ENCODE results near the gene SOHLH1.

SOHLH1 gene

GRCh38 chr9:135699440-135699839 lies at the start of gene SOHLH1:
Gene SOHLH1, minus strand, starts transcription at chr9:135699481. Its CDS starts 14 bp downstream, at chr9:135699467.
- no peaks in the 10 kb centered on the region for H3K36me3 ChIP-seq (ENCODE audit: control insufficient read depth in 1 of 2, insufficient read depth in 2 of 2, low read length in 2 of 2)
- no peaks in the 10 kb centered on the region for H3K9me3 ChIP-seq (ENCODE audit: control insufficient read depth in 1 of 2, low read length in 2 of 2)
- H3K4me3 ChIP-seq (ENCODE audit: low read depth in 1 of 2, low read length in 2 of 2): no peak within 1 kb of the TSS
- H3K27me3 ChIP-seq (ENCODE audit: low read depth, low read length): peaks cover 5% of the 10 kb centered on the region
- peaks cover 0 to 10% of the 10 kb centered on the region in 2 donors for H3K4me1 ChIP-seq (ENCODE audit: control insufficient read depth in 1 of 2, insufficient read depth in 2 of 2, low read length in 2 of 2)
- no peak within 1 kb of the TSS for H3K27ac ChIP-seq (ENCODE audit: low read length)

- no peaks in the 10 kb centered on the region for H3K4me1 ChIP-seq (ENCODE audit: control insufficient read depth in 1 of 2, insufficient read depth in 2 of 2, low read length in 2 of 2)
- no peaks in the 10 kb centered on the region for H3K9me3 ChIP-seq (ENCODE audit: control insufficient read depth in 1 of 2, low read length in 2 of 2)
- no peak overlapping the region for H3K27ac ChIP-seq (ENCODE audit: low read length)
- no peaks in the 10 kb centered on the region for H3K27me3 ChIP-seq (ENCODE audit: low read depth, low read length)
- no peaks in the 10 kb centered on the region for H3K36me3 ChIP-seq (ENCODE audit: control insufficient read depth in 1 of 2, insufficient read depth in 2 of 2, low read length in 2 of 2)
- H3K4me3 ChIP-seq (ENCODE audit: low read depth in 1 of 2, low read length in 2 of 2): no peak overlapping the region
These were observed 49.4 kb upstream of the SOHLH1 start for GRCh38 chr9:135748676-135749075.

GRCh38 chr9:135747311-135747710 lies 48.0 kb upstream of the SOHLH1 start:
- H3K27ac ChIP-seq (ENCODE audit: low read length): no peak overlapping the region
- H3K27me3 ChIP-seq (ENCODE audit: low read depth, low read length): no peaks in the 10 kb centered on the region

GRCh38 chr9:135746565-135746964 lies 47.3 kb upstream of the SOHLH1 start:
- Histone ChIP-seq H3K4me3 (ENCODE audit: low read depth in 1 of 2, low read length in 2 of 2) (no peak overlapping the region), H3K27ac (ENCODE audit: low read length) (no peak overlapping the region), H3K27me3 (ENCODE audit: low read depth, low read length) (no peaks in the 10 kb centered on the region), H3K9me3 (ENCODE audit: control insufficient read depth in 1 of 2, low read length in 2 of 2) (no peaks in the 10 kb centered on the region), H3K4me1 (ENCODE audit: control insufficient read depth in 1 of 2, insufficient read depth in 2 of 2, low read length in 2 of 2) (no peaks in the 10 kb centered on the region), H3K36me3 (ENCODE audit: control insufficient read depth in 1 of 2, insufficient read depth in 2 of 2, low read length in 2 of 2) (no peaks in the 10 kb centered on the region)

More at GRCh38 chr9:135747311-135747710, 48.0 kb upstream of the SOHLH1 start:
- H3K4me1 ChIP-seq (ENCODE audit: control insufficient read depth in 1 of 2, insufficient read depth in 2 of 2, low read length in 2 of 2): no peaks in the 10 kb centered on the region
- no peaks in the 10 kb centered on the region for H3K36me3 ChIP-seq (ENCODE audit: control insufficient read depth in 1 of 2, insufficient read depth in 2 of 2, low read length in 2 of 2)
- no peaks in the 10 kb centered on the region for H3K9me3 ChIP-seq (ENCODE audit: control insufficient read depth in 1 of 2, low read length in 2 of 2)
- H3K4me3 ChIP-seq (ENCODE audit: low read depth in 1 of 2, low read length in 2 of 2): no peak overlapping the region

GRCh38 chr9:135745686-135746324 lies 46.5 kb upstream of the SOHLH1 start:
- H3K4me1 ChIP-seq (ENCODE audit: control insufficient read depth in 1 of 2, insufficient read depth in 2 of 2, low read length in 2 of 2): no peaks in the 10 kb centered on the region
- no peak overlapping the region for H3K27ac ChIP-seq (ENCODE audit: low read length)
- H3K36me3 ChIP-seq (ENCODE audit: control insufficient read depth in 1 of 2, insufficient read depth in 2 of 2, low read length in 2 of 2): no peaks in the 10 kb centered on the region
- H3K9me3 ChIP-seq (ENCODE audit: control insufficient read depth in 1 of 2, low read length in 2 of 2): no peaks in the 10 kb centered on the region
- no peak overlapping the region for H3K4me3 ChIP-seq (ENCODE audit: low read depth in 1 of 2, low read length in 2 of 2)
- no peaks in the 10 kb centered on the region for H3K27me3 ChIP-seq (ENCODE audit: low read depth, low read length)

GRCh38 chr9:135745189-135745588 lies 45.9 kb upstream of the SOHLH1 start:
- Histone ChIP-seq H3K4me1 (ENCODE audit: control insufficient read depth in 1 of 2, insufficient read depth in 2 of 2, low read length in 2 of 2) (no peaks in the 10 kb centered on the region), H3K36me3 (ENCODE audit: control insufficient read depth in 1 of 2, insufficient read depth in 2 of 2, low read length in 2 of 2) (no peaks in the 10 kb centered on the region), H3K27ac (ENCODE audit: low read length) (no peak overlapping the region), H3K9me3 (ENCODE audit: control insufficient read depth in 1 of 2, low read length in 2 of 2) (no peaks in the 10 kb centered on the region), H3K27me3 (ENCODE audit: low read depth, low read length) (no peaks in the 10 kb centered on the region), H3K4me3 (ENCODE audit: low read depth in 1 of 2, low read length in 2 of 2) (no peak overlapping the region)

- Histone ChIP-seq H3K9me3 (ENCODE audit: control insufficient read depth in 1 of 2, low read length in 2 of 2) (no peaks in the 10 kb centered on the region), H3K4me1 (ENCODE audit: control insufficient read depth in 1 of 2, insufficient read depth in 2 of 2, low read length in 2 of 2) (no peaks in the 10 kb centered on the region), H3K36me3 (ENCODE audit: control insufficient read depth in 1 of 2, insufficient read depth in 2 of 2, low read length in 2 of 2) (no peaks in the 10 kb centered on the region), H3K4me3 (ENCODE audit: low read depth in 1 of 2, low read length in 2 of 2) (no peak overlapping the region), H3K27me3 (ENCODE audit: low read depth, low read length) (no peaks in the 10 kb centered on the region), H3K27ac (ENCODE audit: low read length) (no peak overlapping the region)
These were observed 45.2 kb upstream of the SOHLH1 start for GRCh38 chr9:135744333-135745070.

GRCh38 chr9:135743546-135744332 lies 44.5 kb upstream of the SOHLH1 start:
- no peaks in the 10 kb centered on the region for H3K4me1 ChIP-seq (ENCODE audit: control insufficient read depth in 1 of 2, insufficient read depth in 2 of 2, low read length in 2 of 2)
- H3K4me3 ChIP-seq (ENCODE audit: low read depth in 1 of 2, low read length in 2 of 2): no peak overlapping the region
- H3K9me3 ChIP-seq (ENCODE audit: control insufficient read depth in 1 of 2, low read length in 2 of 2): no peaks in the 10 kb centered on the region
- no peak overlapping the region for H3K27ac ChIP-seq (ENCODE audit: low read length)
- H3K36me3 ChIP-seq (ENCODE audit: control insufficient read depth in 1 of 2, insufficient read depth in 2 of 2, low read length in 2 of 2): no peaks in the 10 kb centered on the region
- no peaks in the 10 kb centered on the region for H3K27me3 ChIP-seq (ENCODE audit: low read depth, low read length)

- Histone ChIP-seq H3K9me3 (ENCODE audit: control insufficient read depth in 1 of 2, low read length in 2 of 2) (no peaks in the 10 kb centered on the region), H3K27me3 (ENCODE audit: low read depth, low read length) (no peaks in the 10 kb centered on the region), H3K27ac (ENCODE audit: low read length) (no peak overlapping the region), H3K4me3 (ENCODE audit: low read depth in 1 of 2, low read length in 2 of 2) (no peak overlapping the region), H3K4me1 (ENCODE audit: control insufficient read depth in 1 of 2, insufficient read depth in 2 of 2, low read length in 2 of 2) (no peaks in the 10 kb centered on the region), H3K36me3 (ENCODE audit: control insufficient read depth in 1 of 2, insufficient read depth in 2 of 2, low read length in 2 of 2) (no peaks in the 10 kb centered on the region)
These were observed 43.7 kb upstream of the SOHLH1 start for GRCh38 chr9:135743021-135743420.

- no peak overlapping the region for H3K27ac ChIP-seq (ENCODE audit: low read length)
- no peaks in the 10 kb centered on the region for H3K36me3 ChIP-seq (ENCODE audit: control insufficient read depth in 1 of 2, insufficient read depth in 2 of 2, low read length in 2 of 2)
- no peak overlapping the region for H3K4me3 ChIP-seq (ENCODE audit: low read depth in 1 of 2, low read length in 2 of 2)
- no peaks in the 10 kb centered on the region for H3K9me3 ChIP-seq (ENCODE audit: control insufficient read depth in 1 of 2, low read length in 2 of 2)
- H3K4me1 ChIP-seq (ENCODE audit: control insufficient read depth in 1 of 2, insufficient read depth in 2 of 2, low read length in 2 of 2): no peaks in the 10 kb centered on the region
- no peaks in the 10 kb centered on the region for H3K27me3 ChIP-seq (ENCODE audit: low read depth, low read length)
These were observed 42.3 kb upstream of the SOHLH1 start for GRCh38 chr9:135741276-135742219.

All from muscle layer of duodenum (tissue), 2 donors.